ENCODE measurements around the gene CSMD2. TPM values are rescaled to one million over a fixed set of nuclear protein-coding genes. Genes with fewer than 3 reads are reported as not detected.

The CSMD2 gene
- total RNA-seq, 1 experiment from 2014 or later, result 0.22 TPM

DNA sequence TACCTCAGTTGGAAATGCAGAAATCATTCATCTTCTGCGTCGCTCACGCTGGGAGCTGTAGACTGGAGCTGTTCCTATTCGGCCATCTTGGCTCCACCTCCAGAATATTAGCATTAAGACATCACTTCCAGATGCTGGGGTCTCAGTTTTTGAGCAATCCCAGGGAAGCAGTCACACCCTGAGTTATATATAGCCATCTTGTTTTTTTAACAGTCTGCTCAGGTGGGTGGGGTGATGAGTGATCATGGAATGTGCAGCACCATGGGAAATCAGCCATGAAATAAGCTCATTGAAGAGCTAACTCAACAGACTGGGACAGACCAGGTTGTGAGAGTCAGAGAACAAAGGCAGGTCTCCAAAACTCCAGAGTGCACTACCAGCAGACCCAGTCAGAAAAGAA, 328.1 kb downstream of the CSMD2 start:
- ChIA-PET POLR2A (no interaction called here), RAD21 (ENCODE audit: low non-redundant PET in 1 of 2, low total read pairs in 2 of 2, uncharacterized antibody in 2 of 2, unreplicated experiment in 2 of 2) (no interaction called here), CTCF (no interaction called here)
- H3K4me3 ChIP-seq (replicated peaks in 1 of 2; ENCODE audit: low read depth in 1 of 2, low read length in 2 of 2), result no peak overlapping the region
- BruUV-seq (replicated peaks), result no TSS peak
- DNase-seq (ENCODE audit: low read depth, low spot score) (no peak), ATAC-seq (no peak)
- no peaks in the 10 kb centered on the region for H3K36me3 ChIP-seq (ENCODE audit: control insufficient read depth in 1 of 2, insufficient read depth in 2 of 2, low read length in 2 of 2)
- no peak overlapping the region for H3K9ac ChIP-seq (ENCODE audit: low read length)
- no peaks in the 10 kb centered on the region for H4K20me1 ChIP-seq (ENCODE audit: insufficient read depth)
- H3K9me3 ChIP-seq (ENCODE audit: control insufficient read depth in 1 of 2, insufficient read depth in 1 of 2, low read depth in 1 of 2, low read length in 2 of 2), result no peaks in the 10 kb centered on the region
- no peaks in the 10 kb centered on the region for H3K4me1 ChIP-seq (ENCODE audit: control insufficient read depth in 1 of 2, insufficient read depth in 2 of 2, low read length in 2 of 2)
- no peak overlapping the region for H3K27ac ChIP-seq (ENCODE audit: low read depth, low read length)
- no peak overlapping the region for H3K4me2 ChIP-seq (ENCODE audit: low read length)
- H3K79me2 ChIP-seq (ENCODE audit: insufficient read depth, low read length), result no peaks in the 10 kb centered on the region
- no peak for TF ChIP-seq SP1 (IDR thresholded peaks at IDR 0.05; ENCODE audit: low read depth)
- no peak for TF ChIP-seq ELF1 (IDR thresholded peaks at IDR 0.05; ENCODE audit: borderline replicate concordance, low read depth)
- TF ChIP-seq EGR1 (IDR thresholded peaks at IDR 0.05; ENCODE audit: low read depth), result no peak
- TF ChIP-seq ZNF274 (IDR thresholded peaks at IDR 0.05; ENCODE audit: low read depth, low read length), result no peak
- no peak for TF ChIP-seq POLR2AphosphoS5 (IDR thresholded peaks at IDR 0.05; ENCODE audit: low read depth, low read length)
- TF ChIP-seq, protein P1, sequence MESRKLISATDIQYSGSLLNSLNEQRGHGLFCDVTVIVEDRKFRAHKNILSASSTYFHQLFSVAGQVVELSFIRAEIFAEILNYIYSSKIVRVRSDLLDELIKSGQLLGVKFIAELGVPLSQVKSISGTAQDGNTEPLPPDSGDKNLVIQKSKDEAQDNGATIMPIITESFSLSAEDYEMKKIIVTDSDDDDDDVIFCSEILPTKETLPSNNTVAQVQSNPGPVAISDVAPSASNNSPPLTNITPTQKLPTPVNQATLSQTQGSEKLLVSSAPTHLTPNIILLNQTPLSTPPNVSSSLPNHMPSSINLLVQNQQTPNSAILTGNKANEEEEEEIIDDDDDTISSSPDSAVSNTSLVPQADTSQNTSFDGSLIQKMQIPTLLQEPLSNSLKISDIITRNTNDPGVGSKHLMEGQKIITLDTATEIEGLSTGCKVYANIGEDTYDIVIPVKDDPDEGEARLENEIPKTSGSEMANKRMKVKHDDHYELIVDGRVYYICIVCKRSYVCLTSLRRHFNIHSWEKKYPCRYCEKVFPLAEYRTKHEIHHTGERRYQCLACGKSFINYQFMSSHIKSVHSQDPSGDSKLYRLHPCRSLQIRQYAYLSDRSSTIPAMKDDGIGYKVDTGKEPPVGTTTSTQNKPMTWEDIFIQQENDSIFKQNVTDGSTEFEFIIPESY (IDR thresholded peaks at IDR 0.05; ENCODE audit: extremely low read depth, insufficient replicate concordance, low read length), result no peak
- TF ChIP-seq, protein P2, sequence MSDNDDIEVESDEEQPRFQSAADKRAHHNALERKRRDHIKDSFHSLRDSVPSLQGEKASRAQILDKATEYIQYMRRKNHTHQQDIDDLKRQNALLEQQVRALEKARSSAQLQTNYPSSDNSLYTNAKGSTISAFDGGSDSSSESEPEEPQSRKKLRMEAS (IDR thresholded peaks at IDR 0.05), result no peak
- no peak for TF ChIP-seq EZH2 (IDR thresholded peaks at IDR 0.05)
- peaks cover 11% of the 10 kb centered on the region; the same call in 1 of the 2 replicates for H3K27me3 ChIP-seq (ENCODE audit: insufficient read depth, low read length)
- no peaks in the 10 kb centered on the region for H3K9me2 ChIP-seq (ENCODE audit: insufficient read depth)
- intact Hi-C loops (cut with micrococcal nuclease), result no loop called here
- H2AFZ ChIP-seq (ENCODE audit: low read depth, low read length, poor library complexity, severe bottlenecking), result no peak overlapping the region

DNA sequence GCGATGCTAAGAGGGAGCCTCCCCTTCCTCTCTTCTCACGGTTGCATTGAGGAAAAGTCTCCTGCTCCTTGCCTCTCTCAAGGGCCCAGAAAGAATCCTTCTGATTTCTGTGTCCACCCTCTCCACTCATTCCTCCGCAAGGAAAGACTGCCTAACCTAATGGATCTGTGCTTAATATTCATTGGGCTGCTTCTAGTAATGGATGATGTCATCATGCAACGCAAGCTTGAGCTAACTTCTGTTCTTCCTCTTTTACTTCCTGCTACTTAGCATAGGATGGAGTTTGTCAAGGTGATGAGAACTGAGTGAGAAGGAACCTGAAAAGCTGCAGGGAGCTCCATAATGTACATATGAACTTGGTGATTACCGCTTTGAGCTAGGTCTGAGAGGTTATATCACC, 336.4 kb downstream of the CSMD2 start:
- Histone ChIP-seq H2AFZ (ENCODE audit: low read depth, low read length, poor library complexity, severe bottlenecking) (no peak overlapping the region), H3K4me3 (replicated peaks in 1 of 2; ENCODE audit: low read depth in 1 of 2, low read length in 2 of 2) (no peak overlapping the region), H3K36me3 (ENCODE audit: control insufficient read depth in 1 of 2, insufficient read depth in 2 of 2, low read length in 2 of 2) (no peaks in the 10 kb centered on the region), H3K79me2 (ENCODE audit: insufficient read depth, low read length) (no peaks in the 10 kb centered on the region), H3K4me1 (ENCODE audit: control insufficient read depth in 1 of 2, insufficient read depth in 2 of 2, low read length in 2 of 2) (no peaks in the 10 kb centered on the region), H3K27me3 (ENCODE audit: insufficient read depth, low read length) (no peaks in the 10 kb centered on the region), H3K9me2 (ENCODE audit: insufficient read depth) (no peaks in the 10 kb centered on the region), H3K9ac (ENCODE audit: low read length) (no peak overlapping the region), H4K20me1 (ENCODE audit: insufficient read depth) (no peaks in the 10 kb centered on the region), H3K9me3 (ENCODE audit: control insufficient read depth in 1 of 2, insufficient read depth in 1 of 2, low read depth in 1 of 2, low read length in 2 of 2) (no peaks in the 10 kb centered on the region), H3K4me2 (ENCODE audit: low read length) (no peak overlapping the region), H3K27ac (ENCODE audit: low read depth, low read length) (no peak overlapping the region)
- ChIA-PET CTCF (no interaction called here), RAD21 (ENCODE audit: low non-redundant PET in 1 of 2, low total read pairs in 2 of 2, uncharacterized antibody in 2 of 2, unreplicated experiment in 2 of 2) (no interaction called here), POLR2A (no interaction called here)
- DNase-seq (ENCODE audit: low read depth, low spot score) (no peak), ATAC-seq (no peak)
- BruUV-seq (replicated peaks), result no TSS peak
- intact Hi-C loops (cut with micrococcal nuclease), result no loop called here
- TF ChIP-seq SP1 (IDR thresholded peaks at IDR 0.05; ENCODE audit: low read depth) (no peak), SRF (IDR thresholded peaks at IDR 0.05; ENCODE audit: low read depth) (no peak), EZH2 (IDR thresholded peaks at IDR 0.05) (no peak), POLR2AphosphoS5 (IDR thresholded peaks at IDR 0.05; ENCODE audit: low read depth, low read length) (no peak), ZFX (IDR thresholded peaks at IDR 0.05) (no peak), ELF1 (IDR thresholded peaks at IDR 0.05; ENCODE audit: borderline replicate concordance, low read depth) (no peak), ZNF274 (IDR thresholded peaks at IDR 0.05; ENCODE audit: low read depth, low read length) (no peak), POLR2A (IDR thresholded peaks at IDR 0.05; ENCODE audit: borderline replicate concordance, extremely low read depth, insufficient read depth, insufficient read length) (no peak), CEBPB (IDR thresholded peaks at IDR 0.05; ENCODE audit: low read depth) (no peak), FOSL1 (IDR thresholded peaks at IDR 0.05; ENCODE audit: low read depth) (no peak)
- TF ChIP-seq, protein P3, sequence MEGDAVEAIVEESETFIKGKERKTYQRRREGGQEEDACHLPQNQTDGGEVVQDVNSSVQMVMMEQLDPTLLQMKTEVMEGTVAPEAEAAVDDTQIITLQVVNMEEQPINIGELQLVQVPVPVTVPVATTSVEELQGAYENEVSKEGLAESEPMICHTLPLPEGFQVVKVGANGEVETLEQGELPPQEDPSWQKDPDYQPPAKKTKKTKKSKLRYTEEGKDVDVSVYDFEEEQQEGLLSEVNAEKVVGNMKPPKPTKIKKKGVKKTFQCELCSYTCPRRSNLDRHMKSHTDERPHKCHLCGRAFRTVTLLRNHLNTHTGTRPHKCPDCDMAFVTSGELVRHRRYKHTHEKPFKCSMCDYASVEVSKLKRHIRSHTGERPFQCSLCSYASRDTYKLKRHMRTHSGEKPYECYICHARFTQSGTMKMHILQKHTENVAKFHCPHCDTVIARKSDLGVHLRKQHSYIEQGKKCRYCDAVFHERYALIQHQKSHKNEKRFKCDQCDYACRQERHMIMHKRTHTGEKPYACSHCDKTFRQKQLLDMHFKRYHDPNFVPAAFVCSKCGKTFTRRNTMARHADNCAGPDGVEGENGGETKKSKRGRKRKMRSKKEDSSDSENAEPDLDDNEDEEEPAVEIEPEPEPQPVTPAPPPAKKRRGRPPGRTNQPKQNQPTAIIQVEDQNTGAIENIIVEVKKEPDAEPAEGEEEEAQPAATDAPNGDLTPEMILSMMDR (IDR thresholded peaks at IDR 0.05 in 2 of 3, conservative IDR thresholded peaks at IDR 0.05 in 1 of 3; ENCODE audit: borderline replicate concordance in 1 of 3, insufficient read depth in 1 of 3, low read depth in 2 of 3, low read length in 2 of 3), result no peak
- TF ChIP-seq, protein P4, sequence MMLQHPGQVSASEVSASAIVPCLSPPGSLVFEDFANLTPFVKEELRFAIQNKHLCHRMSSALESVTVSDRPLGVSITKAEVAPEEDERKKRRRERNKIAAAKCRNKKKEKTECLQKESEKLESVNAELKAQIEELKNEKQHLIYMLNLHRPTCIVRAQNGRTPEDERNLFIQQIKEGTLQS (IDR thresholded peaks at IDR 0.05), result no peak
- TF ChIP-seq, protein P2 (IDR thresholded peaks at IDR 0.05), result no peak
